Common myeloid progenitor, CD34-positive (primary cell): Measurements from ENCODE around the gene TDRD12.

Source experiments
- CTCF ChIA-PET: fragments of 350-600 bp; sonication (Branson Sonifier 250); formaldehyde crosslinking; loops from one replicate; lab custom pipeline; 2021; ENCODE audit warnings: antibody characterized with exemption; lab: Charles Lee
- POLR2A ChIA-PET: fragments of 350-600 bp; sonication (Branson Sonifier 250); formaldehyde crosslinking; loops from one replicate; lab custom pipeline; 2021; ENCODE audit warnings: antibody characterized with exemption; lab: Charles Lee
- DNase-seq, 3 donors: peaks; one replicate each; pipeline versions ENCODE4 v3.0.0 to v3.0.0-alpha.2; 2013
- H3K27ac ChIP-seq, 2 experiments: 1 replicate in 1 of 2; 2 replicates in 1 of 2; pipeline ENCODE4 v1.7.0; 2013; ENCODE audit warnings: inconsistent platforms in 2 of 2, low read length in 2 of 2, mild to moderate bottlenecking in 2 of 2, low read depth in 1 of 2, moderate library complexity in 1 of 2; ENCODE audit not compliant: severe bottlenecking in 2 of 2, insufficient read depth in 1 of 2, poor library complexity in 1 of 2
- H3K27me3 ChIP-seq, 5 experiments: replicated peaks in 2 of 5; 1 replicate in 3 of 5; 2 replicates in 2 of 5; pipeline versions ENCODE4 v1.6.1 to v1.7.0; 2013; ENCODE audit warnings: low read length in 4 of 5, mild to moderate bottlenecking in 2 of 5, moderate library complexity in 2 of 5, inconsistent platforms in 1 of 5; ENCODE audit not compliant: insufficient read depth in 5 of 5, control insufficient read depth in 4 of 5
- H3K36me3 ChIP-seq, 4 experiments: 1 replicate in 2 of 4; 2 replicates in 2 of 4; pipeline versions ENCODE4 v1.6.1 to v1.7.0; 2013; ENCODE audit warnings: low read length in 3 of 4, control low read depth in 1 of 4, mild to moderate bottlenecking in 1 of 4; ENCODE audit not compliant: control insufficient read depth in 4 of 4, insufficient read depth in 4 of 4
- H3K4me1 ChIP-seq, 4 experiments: 1 replicate in 3 of 4; 2 replicates in 1 of 4; pipeline versions ENCODE4 v1.6.1 to v1.7.1; 2013; ENCODE audit warnings: low read length in 3 of 4, mild to moderate bottlenecking in 3 of 4, control low read depth in 1 of 4, inconsistent platforms in 1 of 4, moderate library complexity in 1 of 4; ENCODE audit not compliant: control insufficient read depth in 4 of 4, insufficient read depth in 4 of 4; ENCODE audit errors: control extremely low read depth in 1 of 4
- H3K4me3 ChIP-seq, 7 experiments: 1 replicate in 4 of 7; 2 replicates in 3 of 7; pipeline versions ENCODE4 v1.5.1 to v1.7.0; 2013; ENCODE audit warnings: mild to moderate bottlenecking in 7 of 7, low read length in 6 of 7, moderate library complexity in 6 of 7, inconsistent platforms in 2 of 7, low read depth in 2 of 7, control low read depth in 1 of 7; ENCODE audit not compliant: insufficient read depth in 4 of 7, control insufficient read depth in 1 of 7; ENCODE audit errors: extremely low read depth in 1 of 7
- H3K9me3 ChIP-seq, 5 experiments: 1 replicate in 4 of 5; 2 replicates in 1 of 5; pipeline versions ENCODE4 v1.6.1 to v1.7.1; 2013; ENCODE audit warnings: low read length in 4 of 5, mild to moderate bottlenecking in 2 of 5, inconsistent platforms in 1 of 5, low read depth in 1 of 5, moderate library complexity in 1 of 5; ENCODE audit not compliant: control insufficient read depth in 4 of 5, insufficient read depth in 2 of 5; ENCODE audit errors: control extremely low read depth in 1 of 5
- WGBS: methylation state at CpG from one replicate; pipeline ENCODE4 v1.1.5; 2013; ENCODE audit not compliant: insufficient coverage; 5-methylcytosine and 5-hydroxymethylcytosine counted together

The TDRD12 gene

DNA sequence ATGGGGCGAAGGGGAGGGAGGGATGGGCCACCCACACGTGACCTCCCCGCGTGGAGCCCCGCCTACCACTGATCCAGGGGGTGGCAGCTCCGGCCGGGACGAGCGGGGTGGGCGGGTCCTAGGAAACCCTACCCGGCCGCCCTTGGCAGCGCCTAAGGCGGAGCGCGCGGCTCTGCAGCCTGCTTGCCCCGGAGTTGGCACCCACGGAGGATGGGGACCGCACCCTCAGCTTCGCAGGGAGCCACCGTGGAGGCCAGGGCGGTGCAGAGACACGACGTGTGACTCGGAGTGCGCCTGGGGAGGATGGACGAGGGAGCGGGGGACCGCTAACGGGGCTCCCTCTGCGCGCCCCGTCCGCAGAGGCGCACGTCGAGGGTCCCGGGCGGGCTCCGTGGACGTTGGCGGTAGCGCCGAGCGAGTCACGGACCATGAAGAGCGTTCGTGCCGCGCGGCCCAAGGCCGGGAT, 43.8 kb upstream of the TDRD12 start, which contains the start of gene RGS9BP:
Gene RGS9BP, plus strand, starts transcription at position 129 of the 466 bp plus-strand sequence. CDS start 416 bp downstream, outside the sequence.
- H3K4me1 ChIP-seq: peaks cover 11 to 65% (median 63%) of the 10 kb centered on the region in 4 experiments
- ChIA-PET POLR2A (interaction anchor here (0.6 to 1.1 kb wide), 2 partner anchors 16 to 23 kb away, joined by 3 to 4 read pairs; partner anchors contain the start of gene NUDT19), CTCF (no interaction called here)
- peaks cover 0 to 9% (median 2%) of the 10 kb centered on the region in 4 experiments for H3K36me3 ChIP-seq
- peaks cover 2 to 37% (median 19%) of the 10 kb centered on the region in 5 experiments for H3K27me3 ChIP-seq
- 1% methylated on average over 51 of the region's 53 CpGs for WGBS
- peak within 1 kb of the TSS in 1 of 2 experiments; percentile 49 for H3K27ac ChIP-seq
- H3K9me3 ChIP-seq: no peaks in the 10 kb centered on the region
- peak; percentile 53 to 66 (median 57) for DNase-seq
- H3K4me3 ChIP-seq: peak within 1 kb of the TSS; percentile 62 to 94 (median 80)

DNA sequence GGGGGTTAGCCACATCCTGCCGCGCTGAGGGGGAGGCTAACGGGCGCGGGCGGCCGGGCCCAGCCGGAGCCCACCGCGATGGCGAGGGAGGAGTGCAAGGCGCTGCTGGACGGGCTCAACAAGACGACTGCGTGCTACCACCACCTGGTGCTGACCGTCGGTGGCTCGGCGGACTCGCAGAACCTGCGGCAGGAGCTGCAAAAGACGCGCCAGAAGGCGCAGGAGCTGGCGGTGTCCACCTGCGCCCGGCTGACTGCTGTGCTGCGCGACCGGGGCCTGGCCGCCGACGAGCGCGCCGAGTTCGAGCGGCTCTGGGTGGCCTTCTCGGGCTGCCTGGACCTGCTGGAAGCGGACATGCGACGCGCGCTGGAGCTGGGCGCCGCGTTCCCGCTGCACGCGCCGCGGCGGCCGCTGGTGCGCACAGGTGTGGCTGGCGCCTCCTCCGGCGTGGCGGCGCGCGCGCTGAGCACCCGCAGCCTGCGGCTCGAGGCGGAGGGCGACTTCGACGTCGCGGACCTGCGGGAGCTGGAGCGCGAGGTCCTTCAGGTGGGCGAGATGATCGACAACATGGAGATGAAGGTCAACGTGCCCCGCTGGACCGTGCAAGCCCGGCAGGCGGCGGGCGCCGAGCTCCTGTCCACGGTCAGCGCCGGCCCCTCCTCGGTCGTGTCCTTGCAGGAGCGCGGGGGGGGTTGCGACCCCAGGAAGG, 43.2 kb upstream of the TDRD12 start:
- Histone ChIP-seq H3K27me3 (peaks cover 2 to 37% (median 19%) of the 10 kb centered on the region in 5 experiments), H3K36me3 (peaks cover 0 to 7% (median 0%) of the 10 kb centered on the region in 4 experiments), H3K9me3 (no peaks in the 10 kb centered on the region), H3K4me3 (peak overlapping the region in 6 of 7 experiments; percentile 19 to 94 (median 66)), H3K4me1 (peaks cover 11 to 59% (median 57%) of the 10 kb centered on the region in 4 experiments), H3K27ac (no peak overlapping the region)
- POLR2A ChIA-PET: interaction anchor here (0.6 to 1.1 kb wide), 3 partner anchors 15 to 97 kb away, joined by 3 to 4 read pairs (median 4); partner anchors contain the start of gene NUDT19
- WGBS: 5% methylated on average over 81 of the region's 93 CpGs
- DNase-seq: no peak
- CTCF ChIA-PET: interaction anchor here (0.6 to 1.0 kb wide), 3 partner anchors 9 to 14 kb away, joined by 3 to 4 read pairs (median 4); no protein-coding TSS in a partner anchor

DNA sequence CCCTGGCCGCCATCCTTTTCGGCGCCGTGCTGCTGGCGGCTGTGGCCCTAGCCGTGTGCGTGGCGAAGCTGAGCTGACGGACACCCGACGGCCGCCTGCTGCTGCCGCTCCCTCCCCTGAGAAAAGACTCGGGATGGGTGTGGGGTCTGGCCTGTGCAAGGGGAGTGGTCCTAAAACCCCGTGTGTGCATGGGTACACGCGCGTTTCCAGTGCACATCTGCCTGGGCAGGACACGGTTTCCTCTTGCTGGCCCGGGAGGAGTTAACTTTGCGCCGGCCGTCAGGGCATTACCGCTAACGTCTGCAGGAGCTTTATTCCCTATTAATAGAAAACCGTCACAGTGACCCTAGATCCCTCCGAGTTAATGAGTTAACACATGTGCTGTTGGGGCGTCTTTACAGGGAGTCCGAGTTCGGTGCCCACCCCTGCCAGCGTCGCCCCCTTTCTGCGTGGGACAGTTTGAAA, 42.6 kb upstream of the TDRD12 start:
- ChIA-PET POLR2A (interaction anchor here (0.6 to 1.1 kb wide), 2 partner anchors 14 to 97 kb away, joined by 4 read pairs; partner anchors contain the start of gene NUDT19), CTCF (interaction anchor here (0.6 to 1.9 kb wide), 4 partner anchors 10 to 15 kb away, joined by 3 to 8 read pairs (median 4); partner anchors contain the start of gene NUDT19)
- no peak for DNase-seq
- peaks cover 5 to 53% (median 51%) of the 10 kb centered on the region in 4 experiments for H3K4me1 ChIP-seq
- no peak overlapping the region for H3K27ac ChIP-seq
- H3K36me3 ChIP-seq: peaks cover 0 to 7% (median 0%) of the 10 kb centered on the region in 4 experiments
- 17% methylated on average over 30 of the region's 33 CpGs for WGBS
- H3K9me3 ChIP-seq: no peaks in the 10 kb centered on the region
- H3K4me3 ChIP-seq: peak overlapping the region in 3 of 7 experiments; percentile 42 to 94 (median 93)
- H3K27me3 ChIP-seq: peaks cover 2 to 37% (median 19%) of the 10 kb centered on the region in 5 experiments

DNA sequence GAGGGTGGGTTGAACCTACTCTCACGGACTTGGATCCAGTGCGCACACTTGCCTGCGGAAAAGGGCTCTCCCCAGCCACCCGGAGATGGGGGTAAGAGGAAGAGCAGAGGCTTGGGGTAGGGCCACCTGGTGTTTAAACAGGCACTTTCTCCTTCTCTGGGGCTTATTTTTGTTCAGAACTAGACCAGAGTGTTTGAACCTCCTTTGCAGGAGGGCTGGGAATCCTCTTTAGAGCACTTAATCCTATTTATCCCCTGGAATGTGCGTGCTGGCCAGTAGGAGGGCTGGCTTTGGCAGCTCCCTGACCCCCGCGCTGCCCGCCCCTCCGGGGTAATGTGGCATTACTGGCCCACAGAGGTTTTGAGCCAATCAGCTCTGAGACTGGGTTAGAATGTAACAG, 41.9 kb upstream of the TDRD12 start:
- DNase-seq: peak in 2 of 3 donors; percentile 47 to 55
- CTCF ChIA-PET: interaction anchor here (0.6 to 1.9 kb wide), 7 partner anchors 9 to 274 kb away, joined by 3 to 8 read pairs (median 3); no protein-coding TSS in a partner anchor
- POLR2A ChIA-PET: no interaction called here

DNA sequence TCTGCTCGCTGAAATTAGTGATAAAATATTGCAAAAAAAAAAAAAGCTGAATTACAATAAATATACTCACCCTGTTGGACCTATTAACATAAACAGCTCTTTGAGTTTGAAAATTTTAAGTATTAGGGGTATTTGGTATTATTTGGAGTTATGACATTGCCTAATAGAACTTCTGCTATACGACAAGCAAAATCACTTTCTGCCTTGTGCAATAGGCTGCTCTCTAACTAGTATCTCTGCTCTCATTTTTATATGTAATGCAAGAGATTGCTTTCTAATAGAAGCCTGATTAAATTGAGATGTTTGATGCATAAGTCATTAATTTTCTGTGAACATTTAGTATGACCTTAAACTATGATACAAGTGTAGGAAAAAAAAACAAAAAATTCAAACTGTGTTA, 38.6 kb upstream of the TDRD12 start:
- no peak for DNase-seq
- WGBS: no CpG with 5 or more reads among the region's 2 CpGs
- H3K4me1 ChIP-seq: peaks cover 0 to 19% (median 19%) of the 10 kb centered on the region in 4 experiments
- peaks cover 2 to 33% (median 19%) of the 10 kb centered on the region in 5 experiments for H3K27me3 ChIP-seq
- no peaks in the 10 kb centered on the region for H3K9me3 ChIP-seq
- H3K27ac ChIP-seq: no peak overlapping the region
- ChIA-PET CTCF (no interaction called here), POLR2A (no interaction called here)
- H3K4me3 ChIP-seq: no peak overlapping the region
- H3K36me3 ChIP-seq: no peaks in the 10 kb centered on the region

More for the DNA sequence above, 41.9 kb upstream of the TDRD12 start:
- WGBS: 43% methylated on average over 7 of the region's 9 CpGs
- Histone ChIP-seq H3K36me3 (peaks cover 0 to 7% (median 0%) of the 10 kb centered on the region in 4 experiments), H3K9me3 (no peaks in the 10 kb centered on the region), H3K27me3 (peaks cover 2 to 37% (median 19%) of the 10 kb centered on the region in 5 experiments), H3K4me3 (peak overlapping the region in 1 of 7 experiments; percentile 13), H3K27ac (no peak overlapping the region), H3K4me1 (peaks cover 3 to 46% (median 44%) of the 10 kb centered on the region in 4 experiments)

DNA sequence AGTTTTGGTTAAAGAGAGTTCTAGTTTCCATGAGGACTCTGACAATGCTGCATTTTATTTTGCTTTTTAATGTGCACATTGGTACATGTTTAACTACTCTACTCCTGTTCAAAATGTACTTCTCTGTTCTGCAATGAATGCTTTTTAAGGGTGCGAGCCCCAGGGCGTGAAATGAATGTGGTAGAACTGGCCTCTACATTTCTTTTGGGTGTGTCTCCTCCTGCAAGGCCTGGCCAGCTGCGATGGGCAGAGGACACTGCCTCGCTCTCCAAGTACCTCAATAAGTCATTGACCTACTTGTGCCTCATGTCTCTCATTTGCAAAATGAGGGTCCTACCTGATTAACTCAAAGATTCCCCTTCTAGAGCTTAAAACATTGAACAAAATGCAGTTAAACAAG, 37.2 kb upstream of the TDRD12 start:
- Histone ChIP-seq H3K27ac (no peak overlapping the region), H3K4me1 (peaks cover 0 to 6% (median 6%) of the 10 kb centered on the region in 4 experiments), H3K36me3 (no peaks in the 10 kb centered on the region), H3K9me3 (no peaks in the 10 kb centered on the region), H3K4me3 (no peak overlapping the region), H3K27me3 (peaks cover 2 to 20% (median 7%) of the 10 kb centered on the region in 5 experiments)
- WGBS: 90% methylated on average over 4 of the region's 4 CpGs
- no peak for DNase-seq
- POLR2A ChIA-PET: no interaction called here
- CTCF ChIA-PET: no interaction called here
